IMR-90 (cell line): ENCODE data around the gene FMN1. TPM values are rescaled to one million over a fixed set of nuclear protein-coding genes. Genes with fewer than 3 reads are reported as not detected.

Experiments used
- ATAC-seq: fragments of 200-7000 bp; cut with Tn5 transposase; 2 replicates; pipeline ENCODE4 v1.9.1; 2020; ENCODE audit warnings: low read depth, mild to moderate bottlenecking, moderate library complexity
- BruUV-seq: library from RNA; stranded (reverse); fragments of 400-500 nt; replicated peaks from 2 replicates; lab custom pipeline; 2021; lab: Mats Ljungman, UMichigan
- CTCF ChIA-PET: fragments of 300-600 bp; formaldehyde crosslinking; extraction: SDS; loops from one replicate; lab custom pipeline; 2021; ENCODE audit warnings: antibody characterized with exemption; lab: Yijun Ruan, JAX
- POLR2A ChIA-PET: fragments of 300-600 bp; sonication (Branson Sonifier 250); formaldehyde crosslinking; loops from one replicate; lab custom pipeline; 2022; ENCODE audit warnings: antibody characterized with exemption; ENCODE audit not compliant: unreplicated experiment; lab: Charles Lee
- DNase-seq: peaks from one replicate; pipeline ENCODE4 v3.0.0; 2013
- H2AFZ ChIP-seq: replicated peaks from 2 replicates; pipeline ENCODE3; 2013; ENCODE audit warnings: low read length, mild to moderate bottlenecking; ENCODE audit not compliant: poor library complexity
- H2AK5ac ChIP-seq: 2 replicates; pipeline ENCODE4 v1.6.1; 2013; ENCODE audit warnings: low read depth, low read length, inconsistent platforms
- H2AK9ac ChIP-seq: replicated peaks from 2 replicates; pipeline ENCODE3; 2013; ENCODE audit warnings: mild to moderate bottlenecking, low read depth, low read length, moderate library complexity; ENCODE audit not compliant: poor library complexity
- H2BK120ac ChIP-seq: 2 replicates; pipeline ENCODE4 v1.6.1; 2013; ENCODE audit warnings: low read depth, low read length, inconsistent platforms
- H2BK15ac ChIP-seq: 3 replicates; pipeline ENCODE4 v1.6.1; 2013; ENCODE audit warnings: low read depth, low read length, inconsistent platforms
- H2BK20ac ChIP-seq: 2 replicates; pipeline ENCODE4 v1.6.1; 2013; ENCODE audit warnings: low read depth, mild to moderate bottlenecking, inconsistent platforms, low read length, moderate library complexity
- H2BK5ac ChIP-seq: 2 replicates; pipeline ENCODE4 v1.6.1; 2013; ENCODE audit warnings: mild to moderate bottlenecking, low read depth, low read length, inconsistent platforms; ENCODE audit not compliant: poor library complexity, severe bottlenecking
- H3K14ac ChIP-seq: replicated peaks from 2 replicates; pipeline ENCODE4 v1.6.1; 2013; ENCODE audit warnings: low read depth, low read length, inconsistent platforms
- H3K18ac ChIP-seq: 2 replicates; pipeline ENCODE4 v1.6.1; 2013; ENCODE audit warnings: low read depth, low read length, control low read depth
- H3K23ac ChIP-seq: 2 replicates; pipeline ENCODE4 v1.6.1; 2013; ENCODE audit warnings: low read depth, low read length, inconsistent platforms
- H3K27ac ChIP-seq: 2 replicates; pipeline ENCODE4 v1.5.1; 2013; ENCODE audit warnings: mild to moderate bottlenecking, control low read depth, low read length; ENCODE audit not compliant: insufficient read depth
- H3K27me3 ChIP-seq: 2 replicates; pipeline ENCODE4 v1.6.1; 2013; ENCODE audit warnings: low read length; ENCODE audit not compliant: control insufficient read depth, insufficient read depth
- H3K36me3 ChIP-seq: 2 replicates; pipeline ENCODE4 v1.6.1; 2013; ENCODE audit warnings: low read length, mixed read lengths; ENCODE audit not compliant: control insufficient read depth, insufficient read depth
- H3K4ac ChIP-seq: 2 replicates; pipeline ENCODE4 v1.6.1; 2013; ENCODE audit warnings: low read depth, low read length, inconsistent platforms
- H3K4me1 ChIP-seq: 2 replicates; pipeline ENCODE4 v1.6.1; 2013; ENCODE audit warnings: low read length, mixed read lengths; ENCODE audit not compliant: control insufficient read depth, insufficient read depth
- H3K4me2 ChIP-seq: 2 replicates; pipeline ENCODE4 v1.6.1; 2013; ENCODE audit warnings: low read depth, mild to moderate bottlenecking, control low read depth, low read length, moderate library complexity
- H3K4me3 ChIP-seq: 2 replicates; pipeline ENCODE4 v1.5.1; 2013; ENCODE audit warnings: low read depth, mild to moderate bottlenecking, control low read depth, low read length, moderate library complexity; ENCODE audit not compliant: insufficient read depth
- H3K56ac ChIP-seq: 2 replicates; pipeline ENCODE4 v1.6.1; 2013; ENCODE audit warnings: low read length, inconsistent platforms; ENCODE audit not compliant: insufficient read depth; ENCODE audit errors: extremely low read depth
- H3K79me1 ChIP-seq, 2 experiments: 2 replicates each; pipeline ENCODE4 v1.6.1; 2013; ENCODE audit warnings: low read length in 2 of 2, inconsistent platforms in 1 of 2, low read depth in 1 of 2
- H3K9ac ChIP-seq: 2 replicates; pipeline ENCODE4 v1.6.1; 2013; ENCODE audit warnings: low read depth, low read length, control low read depth
- H3K9me1 ChIP-seq: 2 replicates; pipeline ENCODE4 v1.6.1; 2013; ENCODE audit warnings: low read length, inconsistent platforms; ENCODE audit not compliant: insufficient read depth
- H3K9me3 ChIP-seq: 2 replicates; pipeline ENCODE4 v1.6.1; 2013; ENCODE audit warnings: low read length; ENCODE audit not compliant: control insufficient read depth, insufficient read depth
- H4K20me1 ChIP-seq: 2 replicates; pipeline ENCODE4 v1.6.1; 2013; ENCODE audit warnings: low read length, inconsistent platforms; ENCODE audit not compliant: insufficient read depth
- H4K5ac ChIP-seq: 2 replicates; pipeline ENCODE4 v1.6.1; 2013; ENCODE audit warnings: mild to moderate bottlenecking, low read depth, low read length, control low read depth
- H4K8ac ChIP-seq, 2 experiments: 2 replicates each; pipeline ENCODE4 v1.6.1; 2013; ENCODE audit warnings: low read depth in 2 of 2, low read length in 2 of 2, control low read depth in 1 of 2, inconsistent platforms in 1 of 2
- H4K91ac ChIP-seq: 2 replicates; pipeline ENCODE4 v1.6.1; 2013; ENCODE audit warnings: low read depth, low read length, inconsistent platforms; ENCODE audit not compliant: insufficient read depth
- RFX5 ChIP-seq: IDR thresholded peaks from 2 replicates; pipeline ENCODE4 v1.8.0; 2012; ENCODE audit warnings: low read depth, mild to moderate bottlenecking, low read length, moderate library complexity
- WGBS, 2 experiments: methylation state at CpG; one replicate each; pipeline versions ENCODE4 v1.1.5 to v1.1.7; 2013; ENCODE audit warnings: missing lambda C conversion rate in 2 of 2; ENCODE audit not compliant: insufficient read length in 1 of 2; ENCODE audit errors: extremely low coverage in 2 of 2; 5-methylcytosine and 5-hydroxymethylcytosine counted together
- dilution Hi-C: fragments of 300-500 bp; cut with HindIII; formaldehyde crosslinking; loops from one replicate; pipeline ENCODE4 v1.14.3; 2018; ENCODE audit warnings: low sequenced_read_pairs; ENCODE audit not compliant: unreplicated experiment
- in situ Hi-C: fragments of 300-500 bp; cut with MboI; formaldehyde crosslinking; loops from 3 replicates; pipeline ENCODE4 v1.14.3; 2019; ENCODE audit warnings: low sequenced_read_pairs, inconsistent platforms, mixed read lengths
- intact Hi-C: fragments of 100-400 bp; cut with micrococcal nuclease; formaldehyde crosslinking; loops from 2 replicates; pipeline ENCODE4 v1.10.0; 2022
- polyA plus RNA-seq, 3 experiments: library from polyadenylated mRNA; depleted of rRNA; stranded (reverse); fragments of >200 nt; gene quantifications; 2 replicates each; pipeline ENCODE4 v1.2.3, GENCODE V29; 2012; ENCODE audit warnings: low replicate concordance in 1 of 3
- total RNA-seq: library from RNA; depleted of rRNA; stranded (reverse); fragments of >200 nt; gene quantifications from 2 replicates; pipeline ENCODE4 v1.2.3, GENCODE V29; 2012

FMN1 gene
- total and polyA plus RNA-seq, 2 of the 4 experiments (the other 2 are of a cell fraction) = 7.3 to 17.6 TPM

- ATAC-seq = no peak
- Histone ChIP-seq H2BK120ac (no peak overlapping the region), H3K4me1 (no peaks in the 10 kb centered on the region), H3K4me2 (no peak overlapping the region), H3K79me1 (no peaks in the 10 kb centered on the region), H3K23ac (no peak overlapping the region), H2BK15ac (no peak overlapping the region), H3K9me3 (no peaks in the 10 kb centered on the region), H2AK9ac (no peak overlapping the region), H3K14ac (no peak overlapping the region), H4K5ac (no peak overlapping the region), H2AFZ (no peak overlapping the region), H3K9me1 (no peaks in the 10 kb centered on the region), H4K91ac (no peak overlapping the region), H3K18ac (no peak overlapping the region), H3K9ac (no peak overlapping the region), H3K36me3 (no peaks in the 10 kb centered on the region), H3K4ac (no peak overlapping the region), H2BK20ac (no peak overlapping the region), H3K4me3 (no peak overlapping the region), H3K56ac (no peak overlapping the region), H2BK5ac (no peak overlapping the region), H2AK5ac (no peak overlapping the region), H4K8ac (no peak overlapping the region), H4K20me1 (no peaks in the 10 kb centered on the region), H3K27me3 (peaks cover 20% of the 10 kb centered on the region), H3K27ac (no peak overlapping the region)
- CTCF ChIA-PET = no interaction called here
- DNase-seq = no peak
- POLR2A ChIA-PET = no interaction called here
- TF ChIP-seq RFX5 = no peak
- in situ Hi-C loops (no loop called here), intact Hi-C loops (no loop called here), dilution Hi-C loops (no loop called here)
- WGBS, 2 experiments = no CpG with 5 or more reads among the region's 2 CpGs
- no TSS peak for BruUV-seq
These were observed 26.1 kb downstream of the FMN1 start for GRCh38 chr15:33168444-33168843.
